HL-60 (cell line): ENCODE results near the gene VTI1A.

Experiments
- GABPA ChIP-seq: IDR thresholded peaks from 2 replicates; pipeline ENCODE4 v1.6.1; 2012; ENCODE audit warnings: low read depth
- POLR2AphosphoS5 ChIP-seq: IDR thresholded peaks from 2 replicates; pipeline ENCODE4 v1.6.1; 2012; ENCODE audit warnings: low read depth
- TF ChIP-seq, protein P1 (sequence below): IDR thresholded peaks from one replicate; pipeline ENCODE4 v1.5.1; 2011; ENCODE audit warnings: low read length, control low read depth, inconsistent platforms; ENCODE audit not compliant: insufficient read depth
- TF ChIP-seq, protein P2 (sequence below): IDR thresholded peaks from 2 replicates; pipeline ENCODE4 v1.6.1; 2012; ENCODE audit warnings: low read depth; ENCODE audit not compliant: insufficient replicate concordance

DNA sequence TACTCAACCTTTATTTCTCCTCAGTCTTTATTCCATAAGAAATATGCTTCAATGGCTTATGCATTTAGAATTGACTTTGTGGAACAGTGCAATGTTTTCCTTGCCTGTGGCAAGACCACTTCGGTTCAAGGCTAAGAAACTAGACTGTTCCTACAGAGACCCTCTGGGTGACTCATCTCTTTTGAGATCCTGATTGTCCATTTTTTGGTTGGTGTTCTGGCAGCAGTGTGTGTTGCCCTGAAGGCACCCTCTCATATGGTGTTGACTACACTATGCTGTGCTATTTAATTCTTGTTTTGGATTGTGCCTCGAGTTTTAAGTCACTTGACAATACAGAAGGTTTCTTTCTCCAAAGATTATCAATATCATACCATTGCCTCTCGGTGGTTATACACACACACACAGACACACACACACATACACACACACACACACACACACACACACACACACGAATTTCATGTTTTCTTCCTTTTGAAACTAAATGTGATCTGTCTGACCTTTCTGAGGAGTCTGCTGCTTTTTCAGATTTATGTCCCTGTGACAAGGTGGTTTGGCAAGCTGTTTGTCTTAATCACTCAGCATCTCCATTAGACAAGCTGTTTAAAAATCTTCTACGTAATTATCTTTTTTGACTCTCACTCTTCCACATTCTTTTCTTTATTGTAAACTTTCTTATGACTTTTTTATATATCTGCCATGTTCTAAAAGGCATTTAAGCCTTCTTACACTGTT lies 187.2 kb downstream of the VTI1A start:
- TF ChIP-seq, protein P1, sequence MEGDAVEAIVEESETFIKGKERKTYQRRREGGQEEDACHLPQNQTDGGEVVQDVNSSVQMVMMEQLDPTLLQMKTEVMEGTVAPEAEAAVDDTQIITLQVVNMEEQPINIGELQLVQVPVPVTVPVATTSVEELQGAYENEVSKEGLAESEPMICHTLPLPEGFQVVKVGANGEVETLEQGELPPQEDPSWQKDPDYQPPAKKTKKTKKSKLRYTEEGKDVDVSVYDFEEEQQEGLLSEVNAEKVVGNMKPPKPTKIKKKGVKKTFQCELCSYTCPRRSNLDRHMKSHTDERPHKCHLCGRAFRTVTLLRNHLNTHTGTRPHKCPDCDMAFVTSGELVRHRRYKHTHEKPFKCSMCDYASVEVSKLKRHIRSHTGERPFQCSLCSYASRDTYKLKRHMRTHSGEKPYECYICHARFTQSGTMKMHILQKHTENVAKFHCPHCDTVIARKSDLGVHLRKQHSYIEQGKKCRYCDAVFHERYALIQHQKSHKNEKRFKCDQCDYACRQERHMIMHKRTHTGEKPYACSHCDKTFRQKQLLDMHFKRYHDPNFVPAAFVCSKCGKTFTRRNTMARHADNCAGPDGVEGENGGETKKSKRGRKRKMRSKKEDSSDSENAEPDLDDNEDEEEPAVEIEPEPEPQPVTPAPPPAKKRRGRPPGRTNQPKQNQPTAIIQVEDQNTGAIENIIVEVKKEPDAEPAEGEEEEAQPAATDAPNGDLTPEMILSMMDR: no peak
- TF ChIP-seq, protein P2, sequence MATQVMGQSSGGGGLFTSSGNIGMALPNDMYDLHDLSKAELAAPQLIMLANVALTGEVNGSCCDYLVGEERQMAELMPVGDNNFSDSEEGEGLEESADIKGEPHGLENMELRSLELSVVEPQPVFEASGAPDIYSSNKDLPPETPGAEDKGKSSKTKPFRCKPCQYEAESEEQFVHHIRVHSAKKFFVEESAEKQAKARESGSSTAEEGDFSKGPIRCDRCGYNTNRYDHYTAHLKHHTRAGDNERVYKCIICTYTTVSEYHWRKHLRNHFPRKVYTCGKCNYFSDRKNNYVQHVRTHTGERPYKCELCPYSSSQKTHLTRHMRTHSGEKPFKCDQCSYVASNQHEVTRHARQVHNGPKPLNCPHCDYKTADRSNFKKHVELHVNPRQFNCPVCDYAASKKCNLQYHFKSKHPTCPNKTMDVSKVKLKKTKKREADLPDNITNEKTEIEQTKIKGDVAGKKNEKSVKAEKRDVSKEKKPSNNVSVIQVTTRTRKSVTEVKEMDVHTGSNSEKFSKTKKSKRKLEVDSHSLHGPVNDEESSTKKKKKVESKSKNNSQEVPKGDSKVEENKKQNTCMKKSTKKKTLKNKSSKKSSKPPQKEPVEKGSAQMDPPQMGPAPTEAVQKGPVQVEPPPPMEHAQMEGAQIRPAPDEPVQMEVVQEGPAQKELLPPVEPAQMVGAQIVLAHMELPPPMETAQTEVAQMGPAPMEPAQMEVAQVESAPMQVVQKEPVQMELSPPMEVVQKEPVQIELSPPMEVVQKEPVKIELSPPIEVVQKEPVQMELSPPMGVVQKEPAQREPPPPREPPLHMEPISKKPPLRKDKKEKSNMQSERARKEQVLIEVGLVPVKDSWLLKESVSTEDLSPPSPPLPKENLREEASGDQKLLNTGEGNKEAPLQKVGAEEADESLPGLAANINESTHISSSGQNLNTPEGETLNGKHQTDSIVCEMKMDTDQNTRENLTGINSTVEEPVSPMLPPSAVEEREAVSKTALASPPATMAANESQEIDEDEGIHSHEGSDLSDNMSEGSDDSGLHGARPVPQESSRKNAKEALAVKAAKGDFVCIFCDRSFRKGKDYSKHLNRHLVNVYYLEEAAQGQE: no peak
- TF ChIP-seq GABPA (no peak), POLR2AphosphoS5 (no peak)
